GF-D8 (cell line): ENCODE results near the gene CEP250.
A peak's percentile ranks its signal among the peaks of the same experiment; 100 is the strongest.
"Not testable (repeated sequence)": the region's sequence is repeated elsewhere in the genome, so short reads cannot be mapped to it uniquely, and the experiment has no call there.

ENCODE experiments used
- DNase-seq: peaks from one replicate; lab custom pipeline; 2025; lab: John Stamatoyannopoulos, UW

The CEP250 gene

GRCh38 chr20:35454881-35455609, at the start of gene CEP250:
Gene CEP250 (plus strand): TSS chr20:35455598. CDS start chr20:35462368, 6,770 bp downstream.
- DNase-seq, result peak; percentile 90

DNA sequence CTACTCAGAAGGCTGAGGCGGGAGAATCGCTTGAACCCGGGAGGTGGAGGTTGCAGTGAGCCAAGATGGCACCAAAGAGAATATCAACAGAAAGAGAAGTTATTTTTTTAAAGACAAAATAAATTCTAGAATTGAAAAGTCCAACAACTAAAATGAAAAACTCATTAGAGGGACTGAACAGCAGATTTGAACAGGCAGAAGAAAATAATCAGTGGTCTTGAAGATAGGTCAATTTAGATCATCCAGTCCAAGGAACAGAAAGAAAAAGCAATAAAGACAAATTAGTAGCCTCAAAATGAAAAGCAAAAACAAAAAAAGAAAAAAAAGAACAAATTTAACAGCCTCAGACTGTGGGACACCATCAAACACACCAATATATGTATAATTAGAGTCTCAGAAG, 49.6 kb upstream of the CEP250 start:
- DNase-seq, result no peak

DNA sequence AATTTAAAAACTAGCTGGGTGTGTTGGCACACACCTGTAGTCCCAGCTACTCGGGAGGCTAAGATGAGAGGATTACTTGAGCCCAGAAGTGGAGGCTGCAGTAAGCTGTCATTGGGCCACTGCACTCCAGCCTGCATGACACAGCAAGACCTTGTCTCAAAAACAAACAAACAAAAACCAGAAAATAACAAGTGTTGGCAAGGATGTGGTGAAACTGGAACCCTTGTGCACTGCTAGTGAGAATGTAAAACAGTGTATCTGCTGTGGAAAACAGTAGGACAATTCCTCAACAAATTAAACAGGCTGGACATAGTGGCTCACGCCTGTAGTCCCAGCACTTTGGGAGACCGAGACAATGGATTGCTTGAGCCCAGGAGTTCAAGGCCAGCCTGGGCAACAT, 47.1 kb upstream of the CEP250 start:
- no peak for DNase-seq

DNA sequence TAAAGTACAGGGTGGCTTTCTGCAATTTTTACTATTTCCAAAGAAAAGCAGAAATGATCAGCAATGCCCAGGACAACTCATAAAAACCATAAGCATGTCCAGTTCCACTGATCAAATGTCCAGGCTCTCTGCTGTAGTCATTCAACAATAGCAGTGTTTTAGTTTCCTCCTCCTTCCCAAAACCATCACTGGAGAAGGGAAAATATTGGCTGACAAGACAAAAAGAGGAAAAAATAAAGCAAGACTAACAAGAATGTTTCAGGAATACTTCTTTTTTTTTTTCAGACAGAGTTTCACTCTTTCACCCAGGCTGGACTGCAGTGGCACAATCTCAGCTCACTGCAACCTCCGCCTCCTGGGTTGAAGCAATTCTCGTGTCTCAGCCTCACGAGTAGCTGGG, 45.9 kb upstream of the CEP250 start:
- no peak for DNase-seq

- DNase-seq, result no peak
These were observed 44.8 kb upstream of the CEP250 start for GRCh38 chr20:35410613-35411012.

- DNase-seq, result no peak
These were observed 34.1 kb upstream of the CEP250 start for GRCh38 chr20:35421322-35421721.

DNA sequence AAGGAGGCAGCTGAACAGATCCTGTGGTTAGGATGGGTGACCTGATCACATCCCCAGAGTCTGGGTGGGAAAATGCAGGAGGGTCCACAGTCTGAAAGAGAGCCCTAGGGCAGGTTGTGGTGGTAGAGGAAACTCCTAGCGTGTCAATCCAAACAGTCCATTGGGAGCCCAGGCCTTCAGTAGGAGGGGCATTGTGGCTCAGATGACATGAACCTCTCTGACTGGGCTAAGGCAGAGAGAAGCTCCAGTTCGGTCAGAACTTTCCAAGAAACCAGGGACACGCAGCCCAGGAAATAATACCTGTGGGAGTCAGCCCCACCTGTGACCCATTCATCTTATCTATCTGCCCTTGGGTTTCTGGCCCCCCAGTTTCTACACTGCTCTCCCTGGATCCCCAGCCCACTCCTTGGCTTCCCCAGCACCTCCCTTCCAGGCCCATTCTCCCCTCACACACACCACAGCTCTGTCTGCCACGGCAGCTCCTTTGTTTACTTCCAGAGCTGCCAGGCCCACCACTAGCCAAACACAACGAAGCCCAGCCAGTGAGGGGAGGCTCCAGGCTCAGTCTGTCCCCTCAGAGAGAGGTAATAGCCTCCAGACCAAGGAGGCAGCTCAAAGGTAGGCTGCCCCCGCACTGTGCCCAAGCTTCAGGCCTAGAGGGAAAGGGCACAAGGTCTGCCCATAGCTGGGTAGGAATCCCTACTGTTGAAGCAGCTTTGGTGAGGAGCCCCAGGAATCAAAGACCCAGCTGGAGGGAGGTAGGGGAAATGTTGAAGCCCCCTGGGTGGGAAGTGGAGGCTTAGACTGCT, 23.6 kb upstream of the CEP250 start:
- DNase-seq, result no peak

DNA sequence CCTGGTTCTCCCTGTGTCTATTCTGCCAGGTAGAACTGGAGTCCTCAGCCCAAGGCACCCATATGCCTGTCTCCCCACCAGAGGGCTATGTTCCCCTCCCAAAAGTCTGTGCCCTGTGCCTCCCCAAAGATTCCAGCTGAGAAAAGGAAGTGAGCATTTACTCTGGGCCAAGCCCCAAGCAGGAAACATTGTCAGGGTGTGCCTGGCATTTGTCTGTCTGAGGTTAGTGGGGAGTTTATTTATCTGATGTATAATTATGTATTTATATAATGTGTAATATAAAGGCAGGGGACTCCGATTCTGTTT, 23.0 kb upstream of the CEP250 start:
- DNase-seq, result no peak

- no peak for DNase-seq
These were observed 22.1 kb upstream of the CEP250 start for GRCh38 chr20:35433337-35433736.

DNA sequence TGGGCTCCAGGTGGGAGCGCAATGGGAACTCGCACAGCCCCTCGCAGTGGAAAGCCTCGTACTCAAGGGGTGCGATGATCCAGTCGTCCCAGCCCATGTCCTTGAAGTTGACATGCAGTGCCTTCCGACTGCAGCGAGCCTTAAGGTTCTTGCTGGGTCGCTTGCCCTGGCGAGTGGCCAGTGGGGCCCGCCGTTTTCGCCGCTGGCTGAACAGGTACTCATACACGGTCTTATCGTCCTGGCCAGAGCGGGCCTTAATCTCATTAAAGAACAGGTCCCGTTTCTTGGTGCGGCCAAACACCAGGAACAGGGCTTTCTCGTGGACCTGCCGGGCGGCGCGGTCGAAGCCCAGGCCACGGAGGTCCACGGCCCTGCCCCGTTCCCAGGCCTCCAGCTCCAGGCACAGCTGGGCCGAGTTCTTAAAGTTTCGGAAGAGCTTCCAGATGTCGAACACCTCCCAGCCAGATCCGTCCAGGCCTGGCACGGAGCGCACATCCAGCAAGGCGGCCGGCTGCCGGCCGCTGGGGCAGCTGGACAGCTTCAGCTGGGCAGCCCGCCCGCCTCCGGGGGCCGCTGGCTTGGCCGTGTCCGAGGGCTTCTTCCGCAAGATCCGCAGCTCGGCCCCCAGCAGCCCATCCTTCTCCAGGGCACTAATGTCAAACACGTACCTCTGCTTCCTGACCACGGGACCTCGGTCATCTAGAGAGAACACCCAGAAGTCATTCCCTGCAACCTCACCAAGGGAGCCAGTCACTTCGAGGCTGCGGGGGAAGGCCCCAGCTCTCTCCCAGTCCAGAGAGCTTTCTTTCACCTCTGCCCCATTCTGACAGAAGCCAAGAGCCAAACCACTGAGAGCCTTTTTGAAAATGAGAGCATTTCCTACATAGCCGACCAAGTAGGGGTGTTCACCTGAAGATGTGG, 21.1 kb upstream of the CEP250 start:
- DNase-seq, result no peak

DNA sequence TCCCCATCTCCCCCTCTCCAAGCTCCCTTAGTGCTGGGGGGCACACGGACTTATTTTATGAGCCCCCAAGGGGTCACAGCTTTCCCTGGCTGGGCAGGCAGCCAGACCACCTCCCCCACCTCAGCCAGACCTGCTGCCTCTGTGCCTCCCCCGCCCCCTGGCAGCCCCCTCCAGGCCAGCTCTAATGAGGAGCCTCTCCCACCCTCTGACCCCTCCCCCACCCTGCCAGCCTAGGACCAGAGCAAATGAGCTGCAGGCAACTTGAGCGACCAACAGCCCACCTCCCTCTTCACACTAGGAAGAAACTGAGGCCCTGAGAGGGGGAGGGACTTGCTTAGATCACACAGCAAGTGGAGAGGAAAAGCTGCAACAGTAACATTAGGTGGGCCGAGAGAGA, 19.2 kb upstream of the CEP250 start:
- no peak for DNase-seq

DNA sequence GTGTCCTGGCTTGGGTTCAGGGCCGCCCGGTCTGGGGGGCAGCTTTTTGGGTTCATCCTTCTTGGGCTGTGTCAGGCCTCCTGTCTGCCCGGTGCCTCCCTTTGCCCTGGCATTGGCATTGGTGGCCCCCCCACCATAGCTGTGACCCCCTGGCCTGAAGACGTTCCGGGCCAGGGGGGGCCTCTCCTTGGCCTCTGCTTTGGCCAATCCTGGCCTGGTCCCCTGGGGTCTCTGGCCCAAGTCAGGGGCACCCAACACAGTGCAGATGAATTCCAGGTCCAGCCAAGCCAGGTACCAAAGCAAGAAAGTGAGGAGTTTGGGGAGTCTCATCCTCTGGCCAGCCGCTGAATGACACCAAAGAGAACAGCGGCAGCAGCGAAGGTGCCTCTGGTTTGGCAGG, 17.8 kb upstream of the CEP250 start:
- no peak for DNase-seq

DNA sequence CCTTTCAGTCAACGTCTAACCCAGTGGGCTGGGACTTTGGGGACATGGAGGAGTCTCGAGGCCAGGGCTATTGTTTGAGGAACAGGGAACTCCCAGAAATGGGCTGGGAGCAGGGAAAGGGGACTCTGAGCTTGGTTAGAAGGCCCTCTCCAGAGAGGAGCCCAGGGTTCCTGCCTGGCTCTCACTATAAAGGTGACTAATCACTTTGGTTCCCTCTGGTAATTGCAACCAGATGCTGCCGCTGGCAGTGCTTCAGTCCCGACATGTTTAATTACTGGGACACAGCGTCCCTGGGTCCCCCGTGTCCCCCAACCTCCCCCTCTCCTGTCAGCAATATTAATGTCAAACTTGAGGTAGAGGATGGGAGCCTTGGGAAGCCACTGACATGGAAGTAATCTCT, 12.4 kb upstream of the CEP250 start:
- DNase-seq, result no peak

GRCh38 chr20:35444226-35444625, 11.2 kb upstream of the CEP250 start:
- DNase-seq, result no peak

- DNase-seq, result no peak
These were observed 8.9 kb upstream of the CEP250 start for GRCh38 chr20:35446356-35447078.

GRCh38 chr20:35447082-35447789, 8.2 kb upstream of the CEP250 start:
- DNase-seq, result peak; percentile 38

GRCh38 chr20:35448788-35449373, 6.5 kb upstream of the CEP250 start:
- DNase-seq, result no peak

DNA sequence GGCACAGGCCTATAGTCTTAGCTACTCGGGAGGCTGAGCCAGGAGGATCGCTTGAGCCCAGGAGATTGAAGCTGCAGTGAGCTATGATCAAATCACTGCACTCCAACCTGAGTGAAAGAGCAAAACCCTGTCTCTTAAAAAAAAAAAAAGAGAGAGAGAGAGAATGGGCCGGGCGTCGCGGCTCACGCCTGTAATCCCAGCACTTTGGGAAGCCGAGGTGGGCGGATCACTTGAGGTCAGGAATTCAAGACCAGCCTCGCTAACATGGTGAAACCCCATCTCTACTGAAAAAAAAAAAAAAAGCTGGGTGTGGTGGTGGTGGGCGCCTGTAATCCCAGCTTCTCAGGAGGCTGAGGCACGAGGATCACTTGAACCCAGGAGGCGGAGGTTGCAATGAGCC, 5.5 kb upstream of the CEP250 start:
- not testable (repeated sequence) for DNase-seq

DNA sequence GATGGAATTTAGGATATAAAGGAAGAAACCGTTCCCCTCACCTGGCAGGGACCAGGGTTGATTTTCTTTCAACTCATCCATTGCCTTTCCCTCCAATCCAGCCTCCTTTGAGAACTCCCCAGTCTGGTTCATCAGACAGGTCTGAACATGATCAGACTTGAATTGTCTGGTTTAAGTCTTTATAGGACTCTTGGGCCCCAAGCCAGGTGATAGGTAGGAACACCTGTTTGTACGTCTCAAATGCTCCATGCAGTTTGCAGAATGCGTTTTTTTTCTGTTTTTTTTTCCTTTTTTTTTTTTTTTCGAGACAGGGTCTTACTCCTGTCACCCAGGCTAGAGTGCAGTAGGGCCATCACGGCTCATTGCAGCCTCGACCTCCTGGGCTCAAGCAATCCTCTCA, 4.1 kb upstream of the CEP250 start:
- DNase-seq, result no peak

- no peak for DNase-seq
These were observed 1.8 kb upstream of the CEP250 start for GRCh38 chr20:35453647-35454046.

- DNase-seq, result not testable (repeated sequence)
These were observed 1.3 kb downstream of the CEP250 start for GRCh38 chr20:35456700-35457099.
